T-helper 17 cell (primary cell): ENCODE measurements around the gene LBR. TPM values are rescaled to one million over a fixed set of nuclear protein-coding genes. Genes with fewer than 3 reads are reported as not detected.
A peak's percentile ranks its signal among the peaks of the same experiment; 100 is the strongest.

ENCODE experiments used
- ATAC-seq: fragments of 150-1000 bp; cut with Tn5 transposase; 2 replicates; pipeline ENCODE4 v1.10.0; 2021; ENCODE audit warnings: mild to moderate bottlenecking, moderate library complexity
- DNase-seq, 3 donors: peaks; one replicate each; pipeline versions ENCODE4 v3.0.0 to v3.0.0-alpha.2; 2020 to 2021
- H3K9me3 ChIP-seq: one replicate; pipeline ENCODE4 v1.7.0; 2013; ENCODE audit warnings: low read length, mild to moderate bottlenecking; ENCODE audit not compliant: control insufficient read depth, poor library complexity, severe bottlenecking
- H3K27ac Mint-ChIP-seq: one replicate; pipeline ENCODE4 v1.8.0; 2022; ENCODE audit warnings: mild to moderate bottlenecking, moderate library complexity, mixed read lengths
- H3K27me3 Mint-ChIP-seq: one replicate; pipeline ENCODE4 v1.8.0; 2022; ENCODE audit warnings: mixed read lengths
- H3K36me3 Mint-ChIP-seq: one replicate; pipeline ENCODE4 v1.8.0; 2022; ENCODE audit warnings: low read depth, mixed read lengths
- H3K4me1 Mint-ChIP-seq: one replicate; pipeline ENCODE4 v1.8.0; 2022; ENCODE audit warnings: mild to moderate bottlenecking, mixed read lengths
- H3K4me3 Mint-ChIP-seq: one replicate; pipeline ENCODE4 v1.8.0; 2022; ENCODE audit warnings: mild to moderate bottlenecking, moderate library complexity, mixed read lengths
- total RNA-seq, 4 donors: library from RNA in 2 of 4; stranded (reverse) in 2 of 4; gene quantifications; one replicate each; pipeline ENCODE4 v1.2.3 and lab custom pipeline; 2022 to 2026

The LBR gene
- total RNA-seq, 2 donors from 2014 or later = 116 to 121 TPM

DNA sequence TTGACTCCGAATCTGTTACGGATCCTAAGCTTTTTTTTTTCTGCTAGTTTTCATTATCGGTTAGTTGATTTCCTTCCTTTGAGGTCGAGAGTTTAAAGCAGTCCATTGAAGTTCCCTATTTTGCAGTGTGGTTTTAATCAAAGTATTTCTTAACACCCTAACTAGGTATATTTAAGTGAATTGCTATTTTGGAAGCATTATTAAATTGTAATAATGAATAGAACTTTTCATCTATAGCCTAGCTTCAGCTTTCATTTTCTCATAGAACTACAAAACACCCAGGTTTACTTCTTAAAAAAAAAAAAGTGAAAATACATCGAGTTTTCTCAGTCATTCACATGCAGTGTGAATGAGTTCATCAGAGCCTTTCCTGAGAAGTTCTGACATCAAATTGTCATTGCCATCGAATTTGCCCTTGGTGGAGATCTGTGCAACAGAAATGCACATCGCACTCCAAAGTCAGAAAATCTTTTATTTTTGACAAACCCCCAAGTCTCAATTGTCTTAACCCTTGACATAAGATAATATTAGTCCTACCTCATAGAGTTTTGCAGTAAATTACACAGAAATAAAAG lies 1.1 kb upstream of the LBR start:
- no peaks in the 10 kb centered on the region for H3K9me3 ChIP-seq
- Mint-ChIP-seq H3K36me3 (no peaks in the 10 kb centered on the region), H3K27me3 (no peaks in the 10 kb centered on the region), H3K4me1 (peaks cover 22% of the 10 kb centered on the region), H3K27ac (peak overlapping the region; percentile 86), H3K4me3 (peak overlapping the region; percentile 98)
- DNase-seq (no peak), ATAC-seq (no peak)

- Mint-ChIP-seq H3K36me3 (peaks cover 2% of the 10 kb centered on the region), H3K27ac (peak overlapping the region; percentile 86), H3K4me1 (peaks cover 28% of the 10 kb centered on the region), H3K4me3 (peak overlapping the region; percentile 98), H3K27me3 (no peaks in the 10 kb centered on the region)
- ATAC-seq = peak; percentile 93
- no peaks in the 10 kb centered on the region for H3K9me3 ChIP-seq
- DNase-seq = peak; percentile 84 to 90 (median 90)
These were observed 436 bp upstream of the LBR start for GRCh38 chr1:225428068-225428880.

DNA sequence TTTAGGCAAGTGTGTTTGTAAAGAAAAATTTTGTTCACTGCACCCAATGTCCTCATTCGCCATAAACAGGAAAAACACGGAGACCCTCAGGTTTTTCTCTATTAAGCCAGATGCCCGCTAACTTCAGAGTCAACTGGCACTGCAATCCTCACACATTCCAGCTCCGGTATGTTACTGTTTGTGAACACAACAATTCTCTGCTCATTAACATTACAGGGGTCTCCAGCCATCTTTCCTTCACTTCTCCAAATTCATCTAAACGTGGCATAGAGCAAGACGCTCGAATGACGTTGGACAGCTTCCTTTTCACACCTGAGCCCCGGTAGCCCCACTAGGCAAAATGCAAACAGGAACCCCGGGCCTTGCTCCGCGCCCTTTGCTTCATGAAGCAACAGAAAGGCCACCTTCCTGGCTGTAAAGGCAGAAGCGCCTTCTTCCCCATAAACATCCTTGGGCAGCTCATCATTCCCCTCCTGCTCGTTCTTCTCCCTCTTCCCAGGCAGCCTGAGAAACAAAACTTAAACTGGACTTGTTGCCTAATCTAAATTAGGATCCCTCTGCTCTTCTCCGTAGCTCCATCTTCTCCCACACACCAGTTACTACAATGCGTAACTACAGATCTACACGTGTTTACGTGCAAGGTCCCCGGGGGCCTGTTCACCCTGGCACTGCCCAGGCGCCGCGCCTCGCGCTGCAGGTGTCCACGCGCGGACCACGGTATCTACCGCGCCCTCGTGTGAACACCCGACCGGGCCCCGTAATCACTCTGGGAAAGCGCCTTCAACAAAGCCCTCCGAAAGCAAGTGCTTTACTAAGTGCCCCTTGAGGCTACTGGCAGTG lies 1.2 kb downstream of the LBR start:
- ATAC-seq = no peak
- Mint-ChIP-seq H3K27me3 (no peaks in the 10 kb centered on the region), H3K4me3 (peak overlapping the region; percentile 98), H3K4me1 (peaks cover 40% of the 10 kb centered on the region), H3K27ac (peak overlapping the region; percentile 95), H3K36me3 (peaks cover 2% of the 10 kb centered on the region)
- no peaks in the 10 kb centered on the region for H3K9me3 ChIP-seq
- no peak for DNase-seq

DNA sequence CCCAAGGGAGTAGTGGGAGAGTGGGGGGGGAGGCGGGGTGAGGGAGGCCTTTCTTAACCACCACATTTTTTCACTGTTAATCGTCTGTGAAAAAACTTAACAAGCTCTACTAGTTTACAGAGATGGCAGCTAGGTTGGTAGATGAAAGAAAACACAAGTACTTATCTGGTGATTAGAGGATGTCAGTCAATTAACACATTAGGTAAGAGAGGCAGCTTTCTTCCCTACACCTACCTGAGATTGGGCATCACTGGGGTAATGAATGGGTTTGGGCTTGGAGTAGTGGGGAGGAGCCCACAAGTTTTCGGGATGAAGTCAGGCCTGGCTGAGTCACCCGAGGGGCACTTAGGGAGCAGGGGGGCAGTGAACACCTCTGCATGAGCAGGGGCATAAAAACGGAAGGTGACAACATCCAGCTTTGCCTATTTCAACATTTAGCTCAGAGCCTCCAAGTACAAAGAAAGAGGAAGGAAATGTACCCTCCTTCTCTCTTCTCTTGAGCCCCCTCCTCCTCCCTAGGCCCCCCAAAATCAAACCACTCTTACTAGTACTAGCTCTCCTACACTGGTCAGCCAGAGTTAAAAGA lies 2.5 kb downstream of the LBR start:
- peak overlapping the region; percentile 95 for H3K27ac Mint-ChIP-seq
- no peaks in the 10 kb centered on the region for H3K27me3 Mint-ChIP-seq
- H3K4me1 Mint-ChIP-seq = peaks cover 40% of the 10 kb centered on the region
- ATAC-seq (no peak), DNase-seq (no peak)
- H3K9me3 ChIP-seq = no peaks in the 10 kb centered on the region
- peaks cover 2% of the 10 kb centered on the region for H3K36me3 Mint-ChIP-seq
- H3K4me3 Mint-ChIP-seq = peak overlapping the region; percentile 98

- Mint-ChIP-seq H3K4me3 (peak overlapping the region; percentile 98), H3K27me3 (no peaks in the 10 kb centered on the region), H3K4me1 (peaks cover 40% of the 10 kb centered on the region), H3K27ac (peak overlapping the region; percentile 95), H3K36me3 (peaks cover 2% of the 10 kb centered on the region)
- no peak for ATAC-seq
- no peak for DNase-seq
- no peaks in the 10 kb centered on the region for H3K9me3 ChIP-seq
These were observed 3.2 kb downstream of the LBR start for GRCh38 chr1:225424562-225425200.

DNA sequence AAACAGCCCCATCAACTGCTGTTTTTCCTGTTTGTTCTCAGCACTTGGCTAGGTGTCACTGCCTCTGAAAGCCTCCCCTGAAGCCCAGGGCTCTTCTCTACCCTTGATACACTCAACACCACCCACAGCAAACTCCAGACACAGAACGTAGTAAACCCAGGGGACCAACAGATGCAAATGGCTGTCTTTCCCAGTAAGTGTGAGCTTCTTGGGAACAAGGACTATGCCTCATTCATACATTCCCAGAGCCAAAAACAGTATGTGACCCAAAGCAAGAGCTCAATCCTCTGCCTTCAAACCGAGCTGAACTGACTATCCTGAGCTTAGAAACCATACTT lies 4.4 kb downstream of the LBR start:
- Mint-ChIP-seq H3K4me3 (no peak overlapping the region), H3K4me1 (peaks cover 40% of the 10 kb centered on the region), H3K36me3 (peaks cover 4% of the 10 kb centered on the region), H3K27ac (peak overlapping the region; percentile 62), H3K27me3 (no peaks in the 10 kb centered on the region)
- ATAC-seq = no peak
- no peaks in the 10 kb centered on the region for H3K9me3 ChIP-seq
- no peak for DNase-seq

DNA sequence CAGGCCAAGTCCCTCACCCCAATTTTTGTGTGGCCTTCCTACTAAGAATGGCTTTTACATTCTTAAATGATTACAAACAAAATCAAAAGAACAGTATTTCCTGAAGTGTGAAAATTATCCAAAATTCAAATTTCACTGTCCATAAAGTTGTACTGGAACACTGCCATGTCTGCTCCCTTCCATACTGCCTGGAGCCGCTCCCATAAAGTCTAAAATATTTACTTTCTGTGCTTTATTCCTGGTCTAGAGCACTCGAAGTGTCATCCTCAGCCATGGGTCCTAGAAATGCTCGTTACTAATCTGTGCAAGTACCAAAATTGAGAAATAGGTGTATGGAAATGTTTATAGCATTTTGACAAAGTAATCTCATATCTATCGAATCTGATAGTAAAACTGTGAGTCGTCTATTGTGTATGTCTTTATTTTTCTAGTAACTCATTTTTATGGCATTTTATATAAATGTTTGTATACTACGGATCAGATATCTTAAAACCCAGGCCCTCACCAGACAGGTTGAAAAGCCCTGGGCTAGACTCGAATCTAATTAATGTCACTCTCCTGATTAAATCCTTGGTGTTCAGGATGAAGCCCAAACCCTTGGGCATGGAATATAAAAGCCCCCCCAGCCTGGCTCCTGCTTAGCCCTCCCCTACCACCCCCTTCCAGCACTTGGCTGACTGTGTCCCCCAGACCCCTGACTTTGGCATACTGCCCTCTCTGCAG lies 4.9 kb downstream of the LBR start:
- H3K36me3 Mint-ChIP-seq = peaks cover 6% of the 10 kb centered on the region
- ATAC-seq (no peak), DNase-seq (no peak)
- peak overlapping the region; percentile 62 for H3K27ac Mint-ChIP-seq
- H3K4me3 Mint-ChIP-seq = no peak overlapping the region
- H3K27me3 Mint-ChIP-seq = no peaks in the 10 kb centered on the region
- H3K9me3 ChIP-seq = no peaks in the 10 kb centered on the region
- peaks cover 40% of the 10 kb centered on the region for H3K4me1 Mint-ChIP-seq

DNA sequence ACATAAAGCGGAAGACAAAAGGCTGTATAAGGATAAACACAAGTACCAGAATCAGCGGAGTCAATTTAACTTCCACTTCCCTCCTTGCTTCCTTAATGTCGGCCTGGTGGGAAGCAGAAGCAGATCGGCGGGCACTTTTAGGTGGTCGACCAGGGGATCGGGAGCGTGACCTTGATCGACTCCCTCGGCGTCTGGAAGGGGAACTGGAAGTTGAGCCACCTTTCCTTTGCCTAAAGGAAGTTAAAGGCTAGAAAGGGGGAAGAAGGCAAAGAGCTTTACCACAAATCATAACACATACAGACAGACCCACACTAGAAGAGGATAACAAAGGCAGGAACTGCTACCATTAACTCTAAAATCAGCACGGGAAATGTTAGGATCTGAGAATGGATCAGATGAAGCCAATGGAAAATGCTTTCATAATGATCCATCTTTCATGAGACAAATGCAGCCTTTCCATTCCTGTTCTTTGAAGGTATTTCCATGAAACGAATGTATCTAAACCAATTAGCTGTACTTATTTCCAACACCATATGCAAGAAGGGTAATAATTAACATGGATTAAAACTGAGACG lies 5.7 kb downstream of the LBR start:
- H3K9me3 ChIP-seq = no peaks in the 10 kb centered on the region
- H3K4me1 Mint-ChIP-seq = peaks cover 44% of the 10 kb centered on the region
- no peak overlapping the region for H3K4me3 Mint-ChIP-seq
- DNase-seq (no peak), ATAC-seq (no peak)
- peaks cover 6% of the 10 kb centered on the region for H3K36me3 Mint-ChIP-seq
- no peaks in the 10 kb centered on the region for H3K27me3 Mint-ChIP-seq
- peak overlapping the region; percentile 78 for H3K27ac Mint-ChIP-seq

DNA sequence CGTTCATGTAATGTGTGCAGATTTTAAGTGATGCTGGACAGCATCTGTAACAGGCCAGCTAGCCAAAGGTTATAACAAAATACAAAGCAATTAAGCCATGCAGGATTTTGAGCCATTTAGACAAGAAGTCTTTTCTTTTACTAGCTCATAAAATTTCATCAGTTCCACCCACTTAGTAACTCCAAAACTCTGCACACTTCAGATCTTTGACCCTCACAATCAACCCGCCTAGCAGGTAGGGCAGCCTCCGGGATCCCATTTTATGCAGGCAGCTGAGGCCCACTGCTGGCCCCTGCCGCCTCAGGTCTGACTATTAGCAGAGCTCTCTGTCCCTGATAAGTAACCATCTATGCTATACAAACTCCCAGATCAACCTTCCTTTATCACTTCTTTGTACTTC lies 9.2 kb downstream of the LBR start:
- Mint-ChIP-seq H3K27ac (peak overlapping the region; percentile 57), H3K36me3 (peaks cover 11% of the 10 kb centered on the region), H3K4me3 (no peak overlapping the region), H3K27me3 (no peaks in the 10 kb centered on the region), H3K4me1 (peaks cover 27% of the 10 kb centered on the region)
- H3K9me3 ChIP-seq = no peaks in the 10 kb centered on the region
- no peak for DNase-seq
- ATAC-seq = no peak

GRCh38 chr1:225418059-225418458 lies 9.8 kb downstream of the LBR start:
- DNase-seq = no peak
- H3K27ac Mint-ChIP-seq = peak overlapping the region; percentile 57
- H3K27me3 Mint-ChIP-seq = no peaks in the 10 kb centered on the region
- peaks cover 9% of the 10 kb centered on the region for H3K36me3 Mint-ChIP-seq
- H3K4me3 Mint-ChIP-seq = no peak overlapping the region
- no peak for ATAC-seq
- H3K4me1 Mint-ChIP-seq = peaks cover 24% of the 10 kb centered on the region
- H3K9me3 ChIP-seq = no peaks in the 10 kb centered on the region

DNA sequence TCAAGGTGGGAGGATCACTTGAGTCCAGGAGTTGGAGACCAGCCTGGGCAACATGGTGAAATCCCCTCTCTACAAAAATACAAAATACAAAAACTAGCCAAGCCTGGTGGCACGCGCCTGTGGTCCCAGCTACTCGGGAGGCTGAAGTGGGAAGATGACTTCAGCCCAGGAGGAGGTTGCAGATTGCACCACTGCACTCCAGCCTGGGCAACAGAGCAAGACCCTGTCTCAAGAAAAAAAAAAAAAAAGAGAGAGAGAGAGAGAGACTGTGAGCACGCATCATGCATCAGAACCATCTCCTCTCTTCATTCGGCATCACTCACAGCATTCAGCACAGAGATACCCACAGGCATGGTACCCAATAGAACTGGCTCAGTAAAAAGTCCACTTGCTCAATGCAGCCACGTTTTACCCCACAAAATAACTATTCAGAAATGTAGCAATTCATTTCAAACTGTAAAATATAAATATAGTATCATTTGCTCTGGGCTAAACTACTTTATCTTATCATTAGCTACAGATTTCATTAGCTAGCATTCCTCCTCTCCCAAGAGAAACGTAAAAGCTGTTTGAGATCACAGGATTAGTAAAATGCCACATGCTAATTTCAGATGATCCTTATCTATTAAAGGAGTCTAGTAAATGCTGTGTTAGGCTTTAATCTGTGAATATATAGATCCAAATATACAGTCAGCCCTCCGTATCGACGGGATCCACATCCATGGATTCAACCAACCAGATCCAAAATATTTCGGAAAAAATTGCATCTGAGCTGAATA lies 11.7 kb downstream of the LBR start:
- ATAC-seq = no peak
- Mint-ChIP-seq H3K27ac (no peak overlapping the region), H3K36me3 (peaks cover 9% of the 10 kb centered on the region), H3K27me3 (no peaks in the 10 kb centered on the region), H3K4me3 (no peak overlapping the region), H3K4me1 (peaks cover 12% of the 10 kb centered on the region)
- no peaks in the 10 kb centered on the region for H3K9me3 ChIP-seq
- no peak for DNase-seq
